IPS DF 4.7 (cell line): ENCODE data around the gene HEXD.
"Not testable (repeated sequence)": the region's sequence is repeated elsewhere in the genome, so short reads cannot be mapped to it uniquely, and the experiment has no call there.

ENCODE experiments used
- DNase-seq: peaks from one replicate; pipeline ENCODE4 v3.0.0-alpha.2; 2013; ENCODE audit warnings: low spot score; ENCODE audit errors: extremely low read depth

Gene HEXD

DNA sequence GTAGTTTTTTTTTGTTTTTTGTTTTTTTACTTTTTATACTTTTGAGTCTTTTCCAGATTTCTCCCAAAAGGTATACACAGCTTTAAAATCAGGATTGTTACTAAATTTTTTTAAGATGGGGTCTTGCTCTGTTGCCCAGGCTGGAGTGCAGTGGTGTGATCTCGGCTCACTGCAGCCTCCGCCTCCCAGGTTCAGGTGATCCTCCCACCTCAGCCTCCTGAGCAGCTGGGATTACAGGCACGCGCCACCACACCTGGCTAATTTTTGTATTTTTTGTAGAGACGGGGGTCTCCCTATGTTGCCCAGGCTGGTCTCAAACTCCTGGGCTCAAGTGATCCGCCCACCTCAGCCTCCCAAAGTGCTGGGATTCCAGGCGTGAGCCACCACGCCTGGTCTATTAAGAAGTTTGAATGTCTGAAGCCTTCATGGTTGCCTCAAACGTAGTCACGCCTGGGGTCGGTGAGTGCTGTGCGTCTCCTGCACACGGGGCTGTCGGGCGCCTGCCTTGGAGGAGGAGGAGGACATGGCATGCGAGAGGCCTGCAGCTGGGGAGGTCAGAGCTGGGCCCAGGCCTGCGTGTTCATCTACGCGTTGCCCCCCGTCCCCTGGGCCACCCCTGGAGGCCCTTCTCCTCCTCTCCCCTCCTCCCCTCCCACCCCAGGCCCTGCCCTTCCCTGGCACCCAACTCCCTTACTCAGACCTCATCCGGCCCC, 35.8 kb upstream of the HEXD start:
- not testable (repeated sequence) for DNase-seq

DNA sequence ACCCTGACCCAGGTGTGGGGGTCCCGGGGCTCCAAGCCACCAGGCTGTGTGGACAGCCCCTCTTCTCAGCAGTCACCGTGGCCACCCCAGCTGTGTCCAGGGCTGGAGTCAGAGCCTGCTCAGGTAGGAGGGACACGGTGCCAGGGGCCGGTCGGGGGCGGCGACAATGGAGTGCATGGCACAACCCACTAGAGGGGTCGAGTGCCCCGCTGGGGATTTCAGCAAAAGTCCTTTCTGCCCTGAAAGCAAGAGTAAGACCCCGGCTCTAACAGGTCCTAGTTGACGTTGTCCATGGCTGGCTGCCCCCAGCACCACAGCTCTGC, 35.3 kb upstream of the HEXD start:
- DNase-seq, result no peak

DNA sequence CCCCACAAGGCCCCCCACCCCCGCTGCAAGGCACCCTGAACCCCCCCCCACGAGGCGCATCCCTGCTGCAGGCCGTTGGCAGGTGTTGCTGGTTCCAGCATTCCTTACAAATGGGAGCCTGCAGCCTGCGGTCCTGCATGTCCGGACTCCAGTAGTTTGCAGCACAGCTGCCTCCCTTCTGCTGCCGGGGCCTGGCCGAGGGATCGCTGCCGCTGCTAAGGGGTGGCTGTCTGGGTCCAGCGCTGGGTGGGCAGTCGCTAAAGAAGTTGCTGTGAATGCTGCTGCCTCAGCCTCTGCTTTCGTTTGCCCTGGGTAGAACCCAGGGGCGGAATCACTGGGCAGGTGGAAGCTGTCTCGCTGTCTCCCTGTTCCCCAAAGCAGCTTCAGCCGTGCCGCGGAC, 34.7 kb upstream of the HEXD start:
- no peak for DNase-seq

DNA sequence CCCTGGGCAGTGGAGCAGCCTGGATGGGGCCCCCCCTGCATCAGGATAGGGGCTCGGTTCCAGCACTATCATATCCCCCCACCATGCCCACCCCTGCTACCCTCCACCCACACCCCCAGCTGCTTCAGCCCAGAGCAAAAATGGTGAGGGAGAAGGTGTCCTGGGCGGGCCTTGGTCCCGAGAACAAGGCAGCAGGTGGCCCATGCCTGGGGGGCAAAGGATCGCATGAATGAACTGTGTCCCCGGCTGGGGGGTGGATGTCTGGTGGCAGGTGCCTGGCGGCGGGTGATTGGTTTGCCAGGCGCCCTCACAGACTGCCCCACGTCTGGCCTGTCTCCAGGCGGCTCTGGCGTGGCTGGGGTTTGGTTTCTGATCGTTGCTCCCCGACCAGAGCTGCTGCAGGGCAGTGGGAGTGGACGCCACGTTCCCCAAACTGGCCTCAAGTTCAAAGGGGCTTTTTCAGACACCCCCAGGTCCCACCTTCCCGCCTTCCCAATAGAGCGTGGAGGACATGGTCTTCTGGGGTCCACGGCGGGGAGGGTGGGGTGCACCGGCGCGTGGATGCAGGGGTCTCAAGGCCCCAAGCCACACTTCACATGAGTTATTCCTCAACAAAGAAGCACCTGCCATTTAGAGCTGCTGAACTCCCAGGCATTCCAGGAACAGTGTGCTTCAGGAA, 34.0 kb upstream of the HEXD start:
- no peak for DNase-seq

DNA sequence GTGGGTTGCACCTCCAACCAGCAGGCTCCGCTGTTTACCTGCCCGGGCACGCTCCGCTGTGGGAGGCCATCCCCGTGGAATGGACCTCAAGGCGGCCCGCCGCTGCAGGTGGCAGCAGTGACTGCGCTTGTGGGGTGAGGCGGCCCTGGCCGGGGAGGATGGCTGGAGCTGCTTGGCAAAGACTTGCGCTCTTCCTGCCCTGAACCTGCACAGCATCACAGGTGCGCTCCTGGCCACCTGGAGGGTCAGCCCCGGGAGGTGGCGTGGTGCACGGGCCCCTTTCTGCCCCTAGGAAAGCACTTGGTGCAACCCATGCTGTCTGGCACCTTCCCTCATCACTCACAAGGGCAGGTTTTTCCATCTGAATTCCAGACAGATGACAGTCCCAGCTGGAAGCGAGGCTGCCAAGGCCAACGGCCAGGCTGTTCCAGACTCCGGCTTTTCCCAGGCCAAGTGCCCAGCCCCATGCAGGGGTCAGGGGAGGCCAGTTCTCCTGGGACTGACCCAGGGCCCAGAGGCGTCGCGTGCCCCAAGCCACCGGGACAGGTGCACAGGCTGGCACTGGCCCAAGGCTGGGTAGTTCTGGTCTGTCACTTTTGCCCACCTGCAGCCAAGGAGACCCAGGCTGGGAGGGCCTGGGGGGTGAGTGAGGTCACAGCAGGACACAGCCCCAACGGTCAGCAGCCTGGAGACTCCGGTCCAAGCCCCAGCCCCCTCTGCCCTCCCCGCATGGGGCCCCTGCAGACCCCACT, 33.2 kb upstream of the HEXD start:
- no peak for DNase-seq

DNA sequence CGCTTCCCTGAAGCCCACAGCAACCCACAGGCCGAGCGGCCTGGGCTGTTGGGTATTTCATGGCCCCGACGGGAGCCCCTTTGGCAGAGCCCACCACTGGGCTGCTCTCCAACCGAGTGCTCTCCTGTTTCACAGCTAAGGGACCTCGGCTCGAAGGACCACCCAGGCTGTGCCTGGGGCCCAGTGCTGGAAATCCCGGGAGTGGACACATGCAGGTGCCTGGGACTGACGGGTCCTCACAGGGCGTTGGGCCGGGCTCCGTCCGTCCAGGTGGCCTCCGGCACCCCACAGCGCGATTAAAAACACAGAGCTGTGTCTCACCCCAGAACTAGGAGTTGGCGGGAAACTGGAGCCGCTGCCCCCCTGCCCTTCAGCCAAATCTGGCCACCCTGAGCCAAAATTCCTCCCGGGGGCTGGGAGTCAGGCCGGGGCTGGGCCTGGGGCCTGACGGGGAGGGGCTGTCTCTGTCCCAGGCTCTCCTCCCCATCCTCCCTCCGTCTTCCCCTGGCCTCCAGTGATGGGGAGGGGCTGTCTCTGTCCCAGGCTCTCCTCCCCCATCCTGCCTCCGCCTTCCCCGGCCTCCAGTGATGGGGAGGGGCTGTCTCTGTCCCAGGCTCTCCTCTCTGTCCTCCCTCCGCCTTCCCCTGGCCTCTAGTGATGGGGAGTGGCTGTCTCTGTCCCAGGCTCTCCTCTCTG, 32.4 kb upstream of the HEXD start:
- DNase-seq, result no peak

DNA sequence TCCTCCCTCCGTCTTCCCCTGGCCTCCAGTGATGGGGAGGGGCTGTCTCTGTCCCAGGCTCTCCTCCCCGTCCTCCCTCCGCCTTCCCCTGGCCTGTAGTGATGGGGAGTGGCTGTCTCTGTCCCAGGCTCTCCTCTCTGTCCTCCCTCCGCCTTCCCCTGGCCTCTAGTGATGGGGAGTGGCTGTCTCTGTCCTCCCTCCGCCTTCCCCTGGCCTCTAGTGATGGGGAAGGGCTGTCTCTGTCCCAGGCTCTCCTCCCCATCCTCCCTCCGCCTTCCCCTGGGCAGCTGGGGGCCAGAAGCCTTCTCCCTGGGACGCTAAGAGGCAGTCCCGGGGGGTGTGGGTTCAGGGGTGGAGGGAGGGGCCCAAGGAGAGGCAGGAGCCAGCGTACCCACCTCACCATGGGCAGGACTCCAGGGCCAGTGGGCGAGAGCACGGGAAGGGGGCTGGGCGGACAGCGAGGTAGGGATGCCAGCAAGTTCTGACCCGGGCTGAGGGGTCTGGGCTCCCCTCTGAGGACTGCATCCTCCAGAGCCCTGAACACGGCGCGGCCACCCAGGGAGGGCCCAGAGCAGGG, 31.8 kb upstream of the HEXD start:
- DNase-seq, result no peak

DNA sequence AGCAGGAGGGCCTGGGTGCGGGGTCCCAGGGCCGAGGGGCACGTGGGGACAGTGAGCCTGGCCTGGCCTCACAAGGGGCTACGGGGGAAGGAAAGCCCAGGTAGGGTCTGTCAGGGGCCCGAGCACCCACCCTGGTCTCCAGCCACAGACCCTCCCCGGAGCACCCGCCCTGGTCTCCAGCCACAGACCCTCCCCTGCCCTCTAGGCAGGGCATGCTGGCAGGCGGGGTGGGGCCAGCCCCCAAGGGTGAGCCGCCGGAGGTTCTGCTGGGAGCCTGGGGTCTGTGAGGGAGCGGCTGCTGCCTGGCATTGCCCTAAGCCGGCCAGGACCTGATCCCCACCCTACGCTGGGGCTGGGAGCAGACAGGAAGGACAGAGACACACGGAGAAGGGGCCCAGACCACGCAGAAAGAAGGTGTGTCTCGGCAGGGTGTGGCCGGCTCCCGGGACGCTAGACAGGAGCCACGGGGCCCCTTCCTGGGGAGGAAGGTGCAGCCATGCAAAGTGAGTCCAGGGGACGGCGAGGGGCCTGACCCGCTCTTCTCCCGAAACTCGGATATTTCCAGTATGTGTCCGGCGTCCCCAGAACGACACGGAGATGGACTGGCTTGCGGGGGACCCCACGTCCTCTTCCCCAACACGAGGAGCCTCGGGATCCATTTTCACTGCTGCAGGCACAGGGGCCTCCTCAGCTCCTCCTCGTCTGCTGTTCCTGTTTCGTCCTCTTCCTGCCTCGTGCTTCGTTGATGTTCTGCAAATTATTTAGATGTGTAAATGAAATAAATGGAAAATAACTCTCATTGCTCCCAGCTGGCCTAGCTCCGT, 31.1 kb upstream of the HEXD start:
- DNase-seq, result no peak

DNA sequence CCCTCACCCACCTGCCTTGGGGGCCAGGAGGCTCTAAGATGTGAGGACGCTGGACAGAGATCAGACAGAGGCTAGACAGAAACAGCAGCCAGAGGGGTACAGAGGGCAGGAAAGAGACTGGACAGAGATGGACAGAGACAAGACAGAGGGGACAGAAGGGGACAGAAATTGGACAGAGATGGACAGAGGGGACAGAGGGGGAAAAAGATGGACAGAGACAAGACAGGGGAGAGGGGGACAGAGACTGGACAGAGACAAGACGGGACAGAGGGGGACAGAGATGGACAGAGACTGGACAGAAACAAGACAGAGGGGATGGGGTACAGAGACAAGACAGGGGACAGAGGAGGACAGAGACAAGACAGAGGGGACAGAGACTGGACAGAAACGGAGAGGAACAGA, 30.4 kb upstream of the HEXD start:
- no peak for DNase-seq

DNA sequence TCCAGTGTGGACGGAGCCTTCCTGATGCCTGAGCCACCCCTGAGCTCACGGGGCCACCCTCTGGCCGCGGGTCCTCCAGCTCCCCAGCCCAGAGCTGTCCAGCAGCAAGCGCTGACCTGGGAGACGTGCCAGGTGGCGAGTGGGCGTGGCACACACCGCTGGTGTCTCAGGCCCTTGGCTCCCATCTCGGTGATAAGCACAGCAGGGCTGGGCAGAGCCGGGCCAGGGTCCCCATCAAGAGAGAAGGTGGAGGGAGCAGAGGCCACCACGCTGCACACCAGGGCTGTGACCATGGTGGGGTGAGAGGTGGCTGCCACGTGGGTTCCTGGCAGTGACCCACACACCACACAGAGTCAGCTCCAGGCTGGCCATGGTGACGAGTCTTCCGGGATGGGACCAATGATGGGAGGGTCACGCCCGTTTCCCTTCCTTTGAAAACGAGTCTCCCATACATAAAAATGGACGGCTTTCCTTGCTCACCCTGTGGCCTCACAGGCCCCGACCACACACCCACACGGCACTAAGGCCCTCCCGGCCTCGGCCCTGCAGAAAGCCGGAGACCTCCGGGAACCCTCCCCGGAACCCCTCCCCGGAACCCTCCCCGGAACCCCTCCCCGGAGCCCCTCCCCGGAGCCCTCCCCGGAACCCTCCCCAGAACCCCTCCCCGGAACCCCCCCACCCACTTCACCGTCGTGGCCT, 29.8 kb upstream of the HEXD start:
- DNase-seq, result no peak

DNA sequence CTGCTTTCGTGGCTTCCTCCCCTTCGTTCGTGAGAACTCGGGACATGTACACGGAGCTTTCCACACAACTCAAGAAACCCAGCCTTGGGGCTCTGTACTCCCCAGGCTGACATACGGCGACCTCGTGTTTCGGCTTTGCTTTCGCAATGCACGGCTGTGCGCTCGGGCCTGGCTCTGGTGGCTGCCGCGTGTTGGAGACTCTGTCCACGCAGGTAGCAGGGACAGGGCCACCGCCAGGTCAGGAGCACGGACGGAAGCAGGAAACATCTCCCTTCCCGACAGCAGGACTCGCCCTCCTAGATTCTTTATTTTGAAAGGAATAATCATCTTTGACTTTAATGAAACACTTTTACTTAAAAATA, 29.2 kb upstream of the HEXD start:
- no peak for DNase-seq

DNA sequence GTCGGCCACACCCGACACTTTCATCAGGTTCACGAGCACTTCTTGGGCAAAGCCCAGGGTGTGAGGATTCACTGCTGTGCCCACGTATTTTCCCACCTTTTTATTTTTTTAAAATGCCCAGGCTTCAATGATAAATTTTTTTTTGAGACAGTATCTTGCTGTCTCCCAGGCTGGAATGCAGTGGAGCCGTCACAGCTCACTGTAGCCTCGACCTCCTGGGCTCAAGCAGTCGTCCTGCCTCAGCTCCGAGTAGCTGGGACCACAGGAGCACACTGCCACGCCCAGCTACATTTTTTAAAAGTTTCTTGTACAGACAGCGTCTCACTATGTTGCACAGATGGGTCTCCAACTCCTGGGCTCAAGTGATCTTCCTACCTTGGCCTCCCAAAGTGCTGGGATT, 28.8 kb upstream of the HEXD start:
- no peak for DNase-seq

DNA sequence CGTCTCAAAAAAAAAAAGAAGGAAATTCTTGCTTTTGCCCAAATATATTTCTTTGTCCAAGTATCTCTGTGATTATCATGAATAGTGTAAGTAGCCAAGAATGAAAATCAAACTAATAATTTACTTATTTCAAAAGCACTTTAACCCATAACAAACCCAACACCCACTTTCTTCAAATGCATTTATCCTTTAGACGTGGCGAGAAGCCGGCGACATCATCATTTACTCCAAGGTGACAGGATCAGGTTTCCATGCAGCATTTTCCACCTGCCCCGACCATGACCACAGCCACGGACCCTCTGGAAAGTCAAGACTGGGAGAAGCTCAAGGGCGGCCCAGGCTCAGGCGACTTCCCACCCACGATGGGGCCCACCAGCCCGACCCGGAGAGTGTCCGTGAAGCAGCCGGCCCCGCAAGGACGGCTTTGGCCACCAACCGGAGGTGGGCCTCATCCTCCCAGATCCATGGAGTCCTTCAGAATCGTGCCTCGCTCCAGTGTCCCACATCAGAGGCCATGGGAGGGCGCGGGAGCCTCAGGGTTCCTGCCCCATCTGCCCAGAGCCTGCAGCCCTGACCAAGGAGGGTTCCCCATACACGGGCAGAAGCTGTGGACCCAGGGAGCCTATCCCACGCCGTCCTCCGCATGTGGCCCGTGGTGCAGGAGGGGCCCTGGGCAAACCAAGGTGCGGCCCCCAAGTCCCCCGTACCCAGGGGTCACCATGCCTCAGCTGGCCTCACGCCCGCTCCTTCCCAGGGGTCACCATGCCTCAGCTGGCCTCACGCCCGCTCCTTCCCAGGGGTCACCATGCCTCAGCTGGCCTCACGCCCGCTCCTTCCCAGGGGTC, 27.9 kb upstream of the HEXD start:
- no peak for DNase-seq

DNA sequence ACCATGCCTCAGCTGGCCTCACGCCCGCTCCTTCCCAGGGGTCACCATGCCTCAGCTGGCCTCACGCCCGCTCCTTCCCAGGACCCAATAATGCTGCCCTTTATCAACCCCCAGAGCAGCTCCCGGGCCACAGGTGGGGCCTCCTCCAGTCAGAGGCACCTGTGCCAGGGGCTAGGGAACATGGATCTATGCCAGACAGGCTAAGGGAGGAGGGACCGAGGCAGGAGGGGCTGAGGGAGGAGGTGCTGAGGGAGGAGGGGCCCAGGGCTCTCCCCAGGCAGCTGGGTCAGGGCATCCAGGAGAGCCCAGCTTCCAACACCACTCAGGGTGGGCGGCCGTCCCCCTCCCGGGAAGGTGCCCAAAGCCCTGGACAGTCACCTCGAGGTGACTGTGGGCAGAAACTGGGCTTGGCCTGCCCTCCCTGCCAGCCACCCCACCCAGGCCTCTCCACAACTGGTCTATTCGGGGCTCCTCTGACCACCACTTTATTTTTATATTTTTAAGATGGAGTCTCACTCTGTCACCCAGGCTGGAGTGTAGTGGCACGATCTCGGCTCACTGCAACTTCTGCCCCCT, 27.2 kb upstream of the HEXD start:
- DNase-seq, result no peak

DNA sequence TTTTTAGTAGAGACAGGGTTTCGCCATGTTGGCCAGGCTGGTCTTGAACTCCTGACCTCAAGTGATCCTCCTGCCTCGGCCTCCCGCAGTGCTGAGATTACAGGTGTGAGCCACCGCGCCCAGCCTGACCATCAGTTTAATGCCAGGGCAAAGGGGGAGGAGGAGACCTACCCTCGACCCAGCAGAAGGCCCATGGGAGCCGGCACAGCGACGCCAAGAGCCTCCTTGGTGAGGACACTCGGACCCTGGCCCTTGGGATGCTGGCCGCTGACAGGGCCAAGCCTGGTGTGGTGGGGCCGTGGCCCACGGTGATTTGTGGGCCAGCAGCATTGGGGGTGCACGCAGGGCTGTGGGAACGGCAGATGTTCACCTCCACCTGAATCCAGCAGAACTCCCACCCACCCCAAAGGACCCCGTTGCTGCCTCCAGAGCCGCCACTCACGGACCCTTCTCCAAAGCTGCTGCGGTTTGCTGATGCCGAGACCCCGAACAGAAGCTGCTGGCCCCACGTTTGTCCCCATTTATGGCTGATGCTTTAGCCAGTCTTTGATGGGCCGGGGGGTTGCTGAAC, 26.6 kb upstream of the HEXD start:
- no peak for DNase-seq

DNA sequence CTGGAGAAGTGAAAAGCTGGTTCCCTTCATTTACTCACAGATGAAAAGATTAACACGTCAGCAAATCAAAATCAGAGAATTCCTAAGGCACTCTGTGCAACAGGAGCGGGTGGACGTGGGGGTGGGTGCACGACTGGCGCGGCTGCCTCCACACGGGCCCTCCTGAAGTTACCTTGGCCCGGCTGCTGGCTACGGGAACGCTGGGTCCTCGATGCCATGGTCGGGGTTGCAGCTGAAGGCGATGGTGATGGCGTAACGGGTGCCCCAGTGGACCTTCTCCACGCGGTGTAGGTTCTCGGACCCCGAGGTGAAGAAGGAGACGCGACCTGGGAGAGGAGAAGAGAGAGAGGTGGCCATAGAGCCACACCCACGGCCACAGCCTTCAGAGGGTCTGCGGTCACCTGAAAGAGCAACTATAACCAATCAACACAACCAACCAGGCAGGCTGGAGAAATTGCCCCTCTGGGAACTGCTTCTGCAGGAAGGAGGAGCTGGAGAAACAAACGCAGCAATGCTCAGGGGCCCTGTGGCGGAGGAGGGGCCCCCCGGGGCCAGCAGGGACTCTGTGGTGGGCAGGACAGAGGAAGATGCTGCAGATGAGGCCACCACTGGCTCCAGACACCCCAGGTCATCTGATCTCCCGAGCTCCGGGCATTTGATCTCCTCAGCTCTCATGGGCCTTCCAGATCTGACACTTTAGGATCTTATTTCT, 25.8 kb upstream of the HEXD start:
- no peak for DNase-seq

DNA sequence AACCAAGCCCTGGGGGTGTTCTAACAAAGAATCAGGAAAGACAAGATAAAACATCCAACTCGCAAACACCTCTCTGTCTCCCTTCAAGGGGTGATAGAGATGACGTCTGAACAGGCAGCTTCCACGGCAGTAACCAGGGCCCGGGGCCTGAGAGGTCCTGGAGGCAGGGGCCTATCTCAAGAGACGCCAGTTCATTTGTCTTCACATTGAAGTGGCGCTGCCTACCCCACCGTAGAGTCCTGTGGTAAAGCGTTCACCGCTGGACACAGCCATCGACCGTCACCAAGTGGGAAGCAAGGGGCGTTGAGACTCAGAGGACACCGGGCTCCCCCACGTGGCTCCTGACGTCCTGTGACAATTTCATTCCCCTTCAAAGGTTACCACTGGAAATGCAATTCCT, 25.2 kb upstream of the HEXD start:
- DNase-seq, result no peak

DNA sequence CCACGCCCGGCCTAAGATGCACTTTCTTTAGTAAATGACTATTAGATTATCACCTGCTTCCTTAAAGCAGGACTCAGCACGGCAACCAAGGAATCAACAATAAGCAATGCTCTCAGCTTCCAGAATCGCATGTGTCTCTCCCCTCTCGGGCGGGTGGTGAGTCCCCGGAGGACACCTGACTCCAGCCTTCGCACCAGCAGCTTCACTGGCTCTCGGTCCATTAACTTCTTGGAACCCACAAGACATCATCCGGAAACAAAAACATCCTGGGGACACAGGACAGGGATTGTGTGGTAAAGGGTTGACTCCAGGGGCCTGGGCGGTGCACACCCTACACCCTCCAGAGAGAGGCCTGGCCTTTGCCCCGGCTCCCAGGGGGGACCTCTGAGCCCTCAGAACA, 23.9 kb upstream of the HEXD start:
- no peak for DNase-seq
